ENCODE data around the gene ATP2A2.

GRCh38 chr12:110253176-110253575 is 27.9 kb upstream of the ATP2A2 start:
- TF ChIP-seq CTCF (IDR thresholded peaks at IDR 0.05): no peak
- no peak for TF ChIP-seq POLR2A (IDR thresholded peaks at IDR 0.05)
- TF ChIP-seq POLR2AphosphoS5 (IDR thresholded peaks at IDR 0.05): no peak
